ENCODE measurements around the gene NEDD4L.
A peak's percentile ranks its signal among the peaks of the same experiment; 100 is the strongest.

The NEDD4L gene

DNA sequence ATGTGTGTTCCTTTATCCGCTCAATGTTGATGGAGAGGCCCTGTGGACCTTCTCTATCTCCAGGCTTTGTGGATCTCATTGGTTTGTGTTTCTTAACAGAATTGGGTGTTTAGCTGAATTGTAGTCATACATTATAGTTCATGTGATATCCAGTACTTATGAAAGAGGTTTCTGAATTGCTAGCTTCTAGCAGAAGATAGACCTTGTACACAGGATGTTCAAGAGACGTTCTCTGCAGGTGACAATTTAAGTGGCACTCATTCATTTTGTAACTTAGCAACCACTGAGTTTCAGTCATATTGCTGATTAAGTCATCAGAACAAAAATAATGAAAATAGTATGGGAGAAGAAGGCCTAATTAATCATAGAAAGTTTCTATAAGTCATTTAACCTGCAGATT is 305.6 kb downstream of the NEDD4L start:
- no peak for DNase-seq (ENCODE audit: low spot score)

DNA sequence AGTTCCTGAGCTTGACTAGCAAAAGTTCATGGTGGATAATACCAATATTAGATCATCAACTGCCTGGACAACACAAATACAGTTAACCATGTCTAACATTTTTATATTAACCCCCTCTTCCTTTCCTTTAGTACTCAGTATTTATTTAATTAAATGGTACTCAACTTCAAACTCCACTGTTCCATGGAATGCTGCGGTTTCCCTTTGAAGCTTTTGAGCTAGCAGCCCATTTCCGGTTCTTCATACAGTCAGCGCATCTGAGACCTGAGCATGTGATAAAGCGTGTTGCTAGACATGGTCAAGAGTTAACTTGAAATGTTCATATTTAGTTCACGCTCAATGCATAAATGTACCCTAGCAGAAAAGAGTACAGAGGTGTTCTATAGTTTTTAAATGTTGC is 306.5 kb downstream of the NEDD4L start:
- DNase-seq (ENCODE audit: low spot score) = no peak

GRCh38 chr18:58351776-58352175 is 307.8 kb downstream of the NEDD4L start:
- DNase-seq (ENCODE audit: low spot score) = no peak

DNA sequence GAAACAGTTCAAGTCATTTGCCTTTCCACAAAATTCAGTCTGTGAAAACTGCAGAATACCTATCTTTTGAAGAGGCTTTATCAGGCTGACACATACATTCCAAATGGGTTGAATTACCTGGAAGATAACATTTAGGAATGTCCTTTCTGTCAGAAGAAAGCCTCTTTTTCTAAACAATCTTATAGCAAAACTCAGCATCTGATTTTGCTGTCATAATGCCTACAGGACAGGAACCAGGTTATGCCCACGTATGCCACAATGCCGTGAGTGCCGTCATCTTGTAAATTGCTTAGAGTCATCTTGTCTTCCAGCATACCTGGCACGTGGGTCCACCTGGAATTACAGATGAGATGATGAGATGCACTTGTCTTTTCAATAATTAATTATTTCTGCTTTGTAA is 309.6 kb downstream of the NEDD4L start:
- DNase-seq (ENCODE audit: low spot score) = no peak

DNA sequence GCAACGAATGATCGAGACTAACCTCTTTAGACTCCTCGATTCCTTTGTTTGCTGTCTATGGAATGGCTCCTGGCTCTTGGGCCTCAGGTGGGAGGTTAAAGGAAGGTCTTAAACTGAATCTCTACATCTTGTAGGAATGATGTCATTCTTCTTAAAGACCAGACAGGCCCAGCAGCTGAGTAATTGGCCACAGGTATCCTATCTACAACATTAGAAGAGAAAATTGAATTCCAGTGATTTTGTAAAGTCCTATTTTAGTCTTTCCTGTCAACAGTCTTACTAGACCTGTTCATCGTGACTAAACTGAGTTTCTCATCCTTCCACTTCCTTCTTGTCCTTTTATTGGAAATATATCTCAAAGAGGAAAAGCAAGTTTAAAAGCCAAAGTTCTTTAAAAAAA is 310.0 kb downstream of the NEDD4L start:
- no peak for DNase-seq (ENCODE audit: low spot score)

- DNase-seq (ENCODE audit: low spot score) = no peak
These were observed 310.8 kb downstream of the NEDD4L start for GRCh38 chr18:58354791-58355190.

- no peak for DNase-seq (ENCODE audit: low spot score)
These were observed 311.2 kb downstream of the NEDD4L start for GRCh38 chr18:58355243-58355642.

GRCh38 chr18:58359218-58359617 is 315.2 kb downstream of the NEDD4L start:
- no peak for DNase-seq (ENCODE audit: low spot score)

- DNase-seq (ENCODE audit: low spot score) = no peak
These were observed 315.6 kb downstream of the NEDD4L start for GRCh38 chr18:58359620-58360019.

DNA sequence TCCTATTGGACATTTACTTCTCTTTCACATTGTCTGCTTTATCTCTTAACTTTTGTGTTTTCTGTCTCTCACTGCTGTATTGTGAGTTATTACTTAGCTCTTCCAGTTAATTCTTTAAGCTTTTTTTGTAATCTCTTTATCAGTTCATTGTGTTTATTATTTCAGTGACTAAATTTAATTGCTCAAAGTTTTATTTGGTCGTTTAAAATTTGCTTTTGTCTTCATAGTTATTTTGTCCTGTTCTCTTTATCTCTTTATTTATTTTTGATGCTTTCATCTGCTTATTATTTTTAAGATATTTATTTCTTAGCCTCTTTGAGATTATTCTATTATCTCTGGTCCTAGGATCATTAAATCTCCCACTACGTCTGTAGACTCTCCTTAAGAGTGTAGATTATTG is 316.3 kb downstream of the NEDD4L start:
- DNase-seq (ENCODE audit: low spot score) = no peak

- DNase-seq (ENCODE audit: low spot score) = no peak
These were observed 317.2 kb downstream of the NEDD4L start for GRCh38 chr18:58361212-58361611.

DNA sequence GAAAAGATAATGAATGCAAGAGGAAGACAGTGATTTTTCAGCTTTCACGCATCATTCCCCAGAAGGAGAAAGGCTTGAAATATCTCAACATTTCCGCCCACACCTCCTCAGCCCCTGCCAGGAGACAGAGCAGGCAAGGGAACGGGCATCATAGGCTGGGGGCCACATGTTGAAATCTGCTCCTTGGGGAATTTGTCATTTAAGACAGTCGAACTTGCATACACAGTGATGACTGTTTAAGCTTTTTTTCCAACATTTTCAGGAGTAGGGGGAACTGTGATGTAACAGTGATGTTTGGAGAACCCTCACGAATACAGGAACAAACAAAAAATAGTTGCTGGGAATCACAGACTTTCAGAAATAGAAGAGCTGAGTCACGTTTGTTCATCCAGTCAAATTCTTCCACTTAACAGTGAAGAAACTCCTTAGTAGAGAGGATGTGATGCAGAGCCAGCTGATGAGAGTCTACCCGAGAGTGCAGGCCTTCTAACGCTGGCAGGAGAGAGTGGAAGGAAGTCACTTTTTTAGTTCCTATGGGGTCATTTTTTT is 318.1 kb downstream of the NEDD4L start:
- DNase-seq (ENCODE audit: low spot score) = peak; percentile 84

- no peak for DNase-seq (ENCODE audit: low spot score)
These were observed 318.8 kb downstream of the NEDD4L start for GRCh38 chr18:58362829-58363271.

DNA sequence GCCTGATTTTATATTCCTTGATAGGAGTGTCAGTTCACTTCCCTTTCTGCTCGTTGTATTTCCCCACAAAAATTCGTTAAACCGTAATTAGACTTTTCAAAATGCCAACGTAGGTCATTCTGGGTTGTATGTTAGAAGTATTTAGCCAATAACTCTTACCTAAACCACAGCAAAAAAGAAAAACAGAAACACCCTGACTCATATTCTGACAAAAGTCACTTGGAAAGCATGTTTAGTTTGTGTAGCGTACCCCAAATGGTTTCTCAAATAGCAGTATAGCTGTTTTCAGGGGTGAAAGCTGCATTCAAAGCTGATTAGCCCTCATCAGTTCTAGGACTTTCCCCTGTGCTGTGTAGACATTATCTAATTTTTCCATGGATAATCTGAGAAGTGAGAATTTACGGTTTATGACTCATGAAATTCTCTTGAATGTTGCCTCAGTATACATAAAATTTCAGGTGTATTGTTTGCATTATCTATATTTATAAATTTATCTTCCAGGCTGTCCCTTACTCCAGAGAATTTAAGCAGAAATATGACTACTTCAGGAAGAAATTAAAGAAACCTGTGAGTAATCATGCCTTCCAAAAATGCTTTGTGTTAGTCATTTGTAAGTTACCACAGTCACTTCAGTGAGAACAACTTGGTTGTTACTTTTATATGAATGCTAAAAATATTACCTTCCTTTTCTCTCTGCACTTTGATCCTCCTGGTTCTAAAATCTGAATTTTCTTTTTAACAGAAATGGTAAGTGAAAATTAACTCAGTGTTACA is 319.9 kb downstream of the NEDD4L start:
- peak; percentile 37 for DNase-seq (ENCODE audit: low spot score)

DNA sequence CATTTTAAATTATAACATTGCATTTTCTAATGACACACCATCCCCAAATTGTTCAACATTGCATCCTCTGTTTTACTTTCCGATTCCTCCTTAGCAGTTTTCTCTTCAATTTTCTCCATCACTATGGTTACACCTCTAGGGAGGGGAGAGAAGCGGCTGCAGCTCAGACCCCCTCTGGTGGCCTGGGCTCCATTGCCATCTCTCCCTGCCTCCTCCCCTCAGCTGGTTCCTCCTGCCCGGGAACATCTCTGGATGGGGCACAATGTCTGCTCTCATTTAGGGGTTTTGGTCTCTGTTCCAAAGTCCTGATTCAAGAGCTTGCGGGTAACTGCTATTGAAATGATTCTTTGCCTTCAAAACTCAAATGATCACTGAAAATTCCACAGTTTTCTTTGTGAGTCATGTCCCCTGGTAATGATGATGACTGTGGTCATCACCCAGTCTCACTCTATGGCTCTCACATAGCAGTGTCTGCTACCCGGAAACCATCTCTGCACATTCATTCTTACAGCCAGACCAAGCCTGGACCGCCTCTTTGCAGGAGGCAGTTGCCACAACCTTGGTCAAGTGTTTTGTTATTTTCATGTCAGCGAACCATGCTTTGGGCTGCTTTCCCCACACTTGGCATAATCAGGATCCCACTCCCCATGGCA is 321.0 kb downstream of the NEDD4L start:
- DNase-seq (ENCODE audit: low spot score) = peak; percentile 77

GRCh38 chr18:58367425-58368140 is 323.6 kb downstream of the NEDD4L start:
- DNase-seq (ENCODE audit: low spot score) = no peak

DNA sequence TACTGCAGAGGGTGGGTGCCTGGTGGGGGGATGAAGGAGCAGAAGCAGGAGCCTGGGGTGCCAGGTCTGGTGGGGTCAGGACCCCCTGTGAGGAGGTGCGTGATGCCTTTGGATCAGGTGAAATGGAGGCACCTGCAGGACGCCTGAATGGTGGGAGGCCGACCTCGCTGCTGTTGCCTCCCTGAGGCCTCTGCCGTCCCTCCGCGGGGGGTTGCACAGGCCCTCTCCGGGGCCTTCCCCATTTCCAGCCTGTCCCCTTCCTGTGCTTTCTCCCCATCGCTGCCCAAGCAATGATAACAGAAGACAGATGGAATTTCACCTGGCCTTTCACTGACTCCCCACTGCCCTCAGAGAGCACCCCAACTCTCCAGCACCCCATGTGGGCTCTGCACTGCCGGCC is 325.6 kb downstream of the NEDD4L start:
- DNase-seq (ENCODE audit: low spot score) = no peak

DNA sequence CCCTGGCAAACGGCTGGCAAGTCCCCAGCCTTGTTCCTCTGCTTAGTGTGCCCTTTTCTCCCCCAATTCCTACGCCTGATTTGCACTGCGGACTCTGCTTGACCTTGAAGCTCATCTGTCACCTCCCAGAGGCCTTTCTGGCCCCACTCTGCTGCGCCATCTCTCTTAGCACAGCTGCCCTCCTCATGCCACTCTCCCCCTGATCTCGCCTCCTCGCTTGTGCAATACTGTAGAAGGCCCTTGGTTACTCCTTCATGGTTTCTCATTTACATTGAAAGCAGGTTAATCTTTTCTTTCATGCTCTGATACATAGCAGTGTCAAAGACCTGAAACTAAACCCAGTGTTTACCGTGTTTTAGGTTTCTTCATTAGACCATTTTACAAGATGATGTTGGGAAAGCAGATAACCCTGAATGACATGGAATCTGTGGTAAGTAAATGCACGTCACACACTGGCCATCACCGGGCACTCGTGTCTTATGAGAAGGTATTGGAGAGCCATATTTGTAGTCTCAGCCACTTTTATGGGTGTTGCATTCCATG is 326.1 kb downstream of the NEDD4L start:
- DNase-seq (ENCODE audit: low spot score) = no peak

- no peak for DNase-seq (ENCODE audit: low spot score)
These were observed 326.6 kb downstream of the NEDD4L start for GRCh38 chr18:58370612-58371011.

DNA sequence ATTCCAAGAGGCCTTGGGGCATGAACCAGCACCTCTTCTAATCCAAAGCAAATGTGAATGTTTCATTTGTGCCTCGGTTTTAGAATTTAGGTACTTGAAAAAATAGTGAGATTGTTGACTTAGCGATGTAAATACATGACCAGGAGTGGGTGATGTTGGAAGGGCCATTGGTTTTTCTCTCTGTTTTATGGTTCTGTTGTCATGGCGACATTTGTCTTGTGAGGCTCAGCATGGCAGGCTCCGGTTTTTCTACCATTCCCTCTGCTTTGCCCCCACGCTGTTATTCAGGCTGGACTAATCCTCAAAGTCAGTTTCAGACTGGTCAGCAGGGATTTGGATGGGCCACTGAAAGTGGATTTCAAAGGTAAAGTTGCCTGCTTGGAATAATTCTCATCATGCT is 329.5 kb downstream of the NEDD4L start:
- DNase-seq (ENCODE audit: low spot score) = no peak

- no peak for DNase-seq (ENCODE audit: low spot score)
These were observed 331.0 kb downstream of the NEDD4L start for GRCh38 chr18:58375051-58375450.

All from AG20443 (cell line).